Measurements from ENCODE around the gene CBARP. TPM values are rescaled to one million over a fixed set of nuclear protein-coding genes. Genes with fewer than 3 reads are reported as not detected.
A peak's percentile ranks its signal among the peaks of the same experiment; 100 is the strongest.

Gene CBARP
- total and polyA plus RNA-seq, 2 of the 13 experiments (the other 11 are each of a cell fraction or from before 2014, with no cell fraction given) = 1.2 to 1.4 TPM

- peak; percentile 94 for TF ChIP-seq ZFP91 (CRISPR knock-in tag; IDR thresholded peaks at IDR 0.05; ENCODE audit: borderline replicate concordance)
- TF ChIP-seq TERF1 (CRISPR knock-in tag; IDR thresholded peaks at IDR 0.05) = peak; percentile 93
- TF ChIP-seq ARNT2 (CRISPR knock-in tag; IDR thresholded peaks at IDR 0.05; ENCODE audit: low read depth) = peak; percentile 41; the same call in 1 of the 2 replicates
- TF ChIP-seq ZNF572 (CRISPR knock-in tag; IDR thresholded peaks at IDR 0.05) = peak; percentile 44; the same call in 1 of the 2 replicates
- peak; percentile 87 for TF ChIP-seq SKIL (CRISPR knock-in tag; IDR thresholded peaks at IDR 0.05; ENCODE audit: borderline replicate concordance)
Measured at GRCh38 chr19:1259206-1259875, 21.5 kb upstream of the CBARP start (continued).
